Neural crest cell (in vitro differentiated cells): ENCODE data around the gene BAHD1. TPM values are rescaled to one million over a fixed set of nuclear protein-coding genes. Genes with fewer than 3 reads are reported as not detected.
A peak's percentile ranks its signal among the peaks of the same experiment; 100 is the strongest.

Experiments used
- DNase-seq: peaks from one replicate; pipeline ENCODE4 v3.0.0; 2021; ENCODE audit warnings: low read depth, mixed read lengths, low spot score
- H3K27ac Mint-ChIP-seq: one replicate; pipeline ENCODE4 v1.8.0; 2021; ENCODE audit warnings: mild to moderate bottlenecking, mixed read lengths; ENCODE audit not compliant: unreplicated experiment
- H3K27me3 Mint-ChIP-seq: 2 replicates; pipeline ENCODE4 v1.8.0; 2021; ENCODE audit warnings: low read depth, mild to moderate bottlenecking, mixed read lengths
- H3K36me3 Mint-ChIP-seq: 2 replicates; pipeline ENCODE4 v1.8.0; 2021; ENCODE audit warnings: low read depth, mild to moderate bottlenecking, mixed read lengths
- H3K4me1 Mint-ChIP-seq: 2 replicates; pipeline ENCODE4 v1.8.0; 2021; ENCODE audit warnings: mixed read lengths
- H3K4me3 Mint-ChIP-seq: one replicate; pipeline ENCODE4 v1.8.0; 2021; ENCODE audit warnings: mild to moderate bottlenecking, mixed read lengths
- H3K9me3 Mint-ChIP-seq: 2 replicates; pipeline ENCODE4 v1.8.0; 2021; ENCODE audit warnings: mixed read lengths
- CTCF ChIP-seq: fragments of 200-600 bp; sonication (generic); conservative IDR thresholded peaks from 2 replicates; pipeline ENCODE4 v1.5.0; 2021; ENCODE audit warnings: antibody characterized with exemption, mild to moderate bottlenecking
- total RNA-seq: library from RNA; stranded (reverse); gene quantifications from 2 replicates; pipeline ENCODE4 v1.2.1, GENCODE V29; 2021

The BAHD1 gene
- total RNA-seq, 1 donor from 2014 or later = 25.6 TPM

GRCh38 chr15:40439461-40439959 is 1.2 kb upstream of the BAHD1 start:
- no peaks in the 10 kb centered on the region for H3K36me3 Mint-ChIP-seq
- peaks cover 75% of the 10 kb centered on the region for H3K27me3 Mint-ChIP-seq
- H3K4me1 Mint-ChIP-seq = peaks cover 57% of the 10 kb centered on the region
- peak overlapping the region; percentile 89 for H3K27ac Mint-ChIP-seq
- H3K4me3 Mint-ChIP-seq = peak overlapping the region; percentile 93
- H3K9me3 Mint-ChIP-seq = no peaks in the 10 kb centered on the region
- no peak for TF ChIP-seq CTCF
- DNase-seq = no peak

- peak; percentile 18 for DNase-seq
- no peak overlapping the region for H3K27ac Mint-ChIP-seq
- peaks cover 64% of the 10 kb centered on the region for H3K4me1 Mint-ChIP-seq
- H3K36me3 Mint-ChIP-seq = no peaks in the 10 kb centered on the region
- H3K27me3 Mint-ChIP-seq = peaks cover 72% of the 10 kb centered on the region
- no peak for TF ChIP-seq CTCF
- H3K9me3 Mint-ChIP-seq = no peaks in the 10 kb centered on the region
- H3K4me3 Mint-ChIP-seq = peak overlapping the region; percentile 93
Measured at GRCh38 chr15:40439960-40440742, 602 bp upstream of the BAHD1 start.

- Mint-ChIP-seq H3K27ac (peak overlapping the region; percentile 62), H3K9me3 (no peaks in the 10 kb centered on the region), H3K4me1 (peaks cover 63% of the 10 kb centered on the region), H3K27me3 (peaks cover 56% of the 10 kb centered on the region), H3K4me3 (peak overlapping the region; percentile 95), H3K36me3 (no peaks in the 10 kb centered on the region)
- peak; percentile 44 for DNase-seq
- TF ChIP-seq CTCF = no peak
Measured at GRCh38 chr15:40441565-40442531, 1.1 kb downstream of the BAHD1 start.

GRCh38 chr15:40443255-40443654 is 2.5 kb downstream of the BAHD1 start:
- no peak for TF ChIP-seq CTCF
- H3K36me3 Mint-ChIP-seq = no peaks in the 10 kb centered on the region
- H3K27me3 Mint-ChIP-seq = peaks cover 42% of the 10 kb centered on the region
- no peak for DNase-seq
- H3K4me1 Mint-ChIP-seq = peaks cover 58% of the 10 kb centered on the region
- no peak overlapping the region for H3K27ac Mint-ChIP-seq
- H3K9me3 Mint-ChIP-seq = no peaks in the 10 kb centered on the region
- peak overlapping the region; percentile 95 for H3K4me3 Mint-ChIP-seq

GRCh38 chr15:40443846-40444245 is 3.1 kb downstream of the BAHD1 start:
- Mint-ChIP-seq H3K27ac (no peak overlapping the region), H3K4me3 (peak overlapping the region; percentile 95), H3K4me1 (peaks cover 54% of the 10 kb centered on the region), H3K27me3 (peaks cover 36% of the 10 kb centered on the region), H3K9me3 (no peaks in the 10 kb centered on the region), H3K36me3 (no peaks in the 10 kb centered on the region)
- no peak for DNase-seq
- TF ChIP-seq CTCF = no peak
